Lower leg skin (tissue), 3 donors: ENCODE measurements around the gene FOXQ1.

Experiments used
- CTCF ChIP-seq, 3 donors: fragments of 450-650 bp; IDR thresholded peaks; one replicate each; pipeline ENCODE4 v1.5.1; 2016; ENCODE audit warnings: antibody characterized with exemption in 3 of 3, mild to moderate bottlenecking in 3 of 3, moderate library complexity in 2 of 3
- POLR2A ChIP-seq, 2 donors: fragments of 450-650 bp; IDR thresholded peaks; one replicate each; pipeline ENCODE4 v1.6.1; 2016 to 2017; ENCODE audit warnings: antibody characterized with exemption in 2 of 2, mild to moderate bottlenecking in 1 of 2, moderate library complexity in 1 of 2

DNA sequence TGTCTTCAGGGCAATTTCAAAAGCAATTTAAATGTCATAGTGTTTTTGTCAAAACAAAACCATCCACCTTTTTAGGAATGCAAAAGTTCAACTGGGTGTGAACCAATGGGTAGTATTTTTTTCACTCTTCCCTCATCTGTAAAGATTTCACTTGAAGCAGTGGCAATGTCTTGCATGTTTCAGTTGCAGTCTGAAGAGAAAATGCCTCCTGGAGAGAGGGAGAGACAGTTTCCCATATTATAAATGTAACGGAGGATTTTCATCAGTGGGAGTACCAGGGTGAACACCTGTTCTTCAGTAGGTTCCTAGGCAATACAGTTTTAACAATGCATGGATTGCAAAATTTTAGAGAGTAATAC, 3.3 kb downstream of the FOXQ1 start:
- TF ChIP-seq CTCF (IDR thresholded peaks at IDR 0.05), result no peak
- no peak for TF ChIP-seq POLR2A (IDR thresholded peaks at IDR 0.05)
